Activated CD4-positive, alpha-beta T cell treated with anti-CD3 and anti-CD28 coated beads, Interleukin-2, amount 50 U/mL, for 4 hours (primary cell): Measurements from ENCODE around the gene MLH3.

Experiments
- DNase-seq, 2 experiments: peaks; one replicate each; pipeline ENCODE4 v3.0.0-alpha.2; 2020

MLH3 gene

GRCh38 chr14:74981462-74981782 is 69.8 kb downstream of the MLH3 start:
- no peak for DNase-seq

- DNase-seq, result no peak
Measured at GRCh38 chr14:74980731-74981461, 70.4 kb downstream of the MLH3 start.

DNA sequence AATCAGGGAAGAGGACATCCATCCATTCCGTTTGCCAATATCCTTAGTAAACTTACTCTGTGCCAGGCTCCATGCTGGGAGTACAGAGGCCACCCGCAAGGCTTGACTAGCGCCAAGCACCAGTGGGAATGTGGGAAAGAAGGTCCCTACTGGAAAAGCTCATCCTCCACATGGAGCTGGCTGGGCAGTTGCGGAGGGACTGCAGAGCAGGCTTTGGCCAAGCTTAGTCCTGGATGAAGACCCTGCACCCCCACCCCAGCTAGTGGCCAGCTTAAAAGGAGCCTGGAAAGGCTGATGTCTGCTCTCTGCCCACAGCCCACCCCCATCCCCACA is 70.9 kb downstream of the MLH3 start:
- no peak for DNase-seq

- DNase-seq, result no peak
Measured at GRCh38 chr14:74979442-74980397, 71.5 kb downstream of the MLH3 start.

GRCh38 chr14:74979029-74979428 is 72.2 kb downstream of the MLH3 start:
- DNase-seq, result no peak

DNA sequence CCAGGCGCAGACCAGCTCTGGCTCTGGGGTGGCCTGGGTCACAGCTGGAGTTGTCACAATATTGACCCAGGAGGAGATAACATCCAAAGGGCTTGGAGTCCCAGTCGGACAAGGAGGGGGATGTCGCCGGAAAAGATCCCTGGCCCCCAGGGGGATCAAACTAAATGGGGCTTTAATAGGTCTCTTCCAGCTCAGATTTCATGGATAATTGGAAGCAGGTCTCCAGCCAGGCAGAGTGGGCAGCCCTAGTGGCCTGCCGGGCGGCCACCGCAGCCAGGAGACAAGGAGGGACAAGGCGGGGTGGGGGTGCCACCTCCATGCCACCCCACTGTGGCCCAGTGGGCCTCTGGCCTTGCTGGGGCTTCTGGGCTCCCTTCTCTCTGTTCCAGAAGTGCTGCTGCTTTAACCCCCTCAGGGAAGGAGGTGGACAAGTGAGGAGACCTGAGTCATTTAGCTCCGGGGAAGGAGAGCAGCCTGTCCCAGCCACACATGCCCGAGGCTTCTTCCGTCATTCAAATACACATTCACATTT is 72.8 kb downstream of the MLH3 start:
- DNase-seq, result no peak

GRCh38 chr14:74977901-74978385 is 73.3 kb downstream of the MLH3 start:
- DNase-seq, result no peak

GRCh38 chr14:74977164-74977900 is 73.9 kb downstream of the MLH3 start:
- no peak for DNase-seq

GRCh38 chr14:74976264-74977113 is 74.8 kb downstream of the MLH3 start:
- no peak for DNase-seq

DNA sequence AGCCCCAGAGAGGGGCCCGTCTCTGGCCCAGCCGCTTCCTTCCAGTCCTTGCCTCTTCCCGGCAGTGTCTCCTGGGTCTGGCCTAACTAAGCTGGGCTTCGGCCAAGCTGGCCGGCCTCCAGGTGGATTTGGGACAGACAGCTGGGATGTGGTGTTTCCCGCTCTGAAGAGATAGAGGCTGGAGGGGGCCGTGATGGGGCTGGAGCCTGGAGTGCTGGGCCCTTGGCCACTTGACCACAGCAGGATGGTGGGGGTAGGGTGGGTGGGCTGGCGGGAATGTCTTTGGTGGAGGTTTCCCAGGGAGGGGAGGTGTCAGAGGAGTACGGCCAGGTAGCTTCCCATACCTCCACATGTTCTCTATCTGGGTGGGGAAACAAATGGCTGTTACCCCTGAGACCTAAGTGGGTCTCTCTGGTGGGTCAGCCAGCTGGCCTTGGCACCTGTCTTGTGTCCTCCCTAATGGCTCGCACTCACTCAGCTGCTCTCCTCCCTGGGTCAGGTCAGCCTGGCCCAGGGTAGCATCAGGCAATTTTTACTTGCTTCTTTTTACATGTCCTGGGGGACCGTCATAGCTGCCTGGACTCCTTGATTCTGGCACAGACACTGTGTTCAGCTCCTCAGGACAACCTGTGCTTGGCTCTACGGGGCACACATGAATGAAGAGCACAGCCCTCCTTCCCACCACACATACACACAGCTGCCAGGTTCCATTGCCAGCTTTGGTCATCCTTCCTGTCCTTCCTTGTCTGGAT is 76.0 kb downstream of the MLH3 start:
- no peak for DNase-seq

- no peak for DNase-seq
Measured at GRCh38 chr14:74974364-74975058, 76.8 kb downstream of the MLH3 start.

DNA sequence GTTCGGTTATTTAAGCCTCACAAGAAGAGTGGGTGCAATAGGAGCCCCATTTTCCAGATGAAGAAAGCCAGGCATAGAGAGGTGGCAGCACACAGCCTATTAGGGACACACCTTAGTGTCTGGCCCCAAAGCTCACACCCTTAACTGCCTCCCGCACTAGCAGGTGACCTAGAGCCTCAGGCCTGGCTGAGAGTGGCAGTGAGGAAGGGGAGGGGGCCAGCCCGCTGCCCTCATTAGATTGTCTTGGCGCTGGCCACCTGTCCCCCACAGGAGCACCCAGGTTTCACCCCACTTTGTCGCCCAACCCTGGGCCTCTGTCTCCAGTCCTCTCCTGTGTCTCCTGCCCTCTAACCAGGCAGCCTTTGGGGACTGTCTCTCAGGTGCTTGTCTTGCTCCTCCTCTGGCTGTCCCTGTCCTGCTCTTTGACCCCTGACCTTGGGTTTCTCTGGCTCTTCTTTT is 77.3 kb downstream of the MLH3 start:
- no peak for DNase-seq

DNA sequence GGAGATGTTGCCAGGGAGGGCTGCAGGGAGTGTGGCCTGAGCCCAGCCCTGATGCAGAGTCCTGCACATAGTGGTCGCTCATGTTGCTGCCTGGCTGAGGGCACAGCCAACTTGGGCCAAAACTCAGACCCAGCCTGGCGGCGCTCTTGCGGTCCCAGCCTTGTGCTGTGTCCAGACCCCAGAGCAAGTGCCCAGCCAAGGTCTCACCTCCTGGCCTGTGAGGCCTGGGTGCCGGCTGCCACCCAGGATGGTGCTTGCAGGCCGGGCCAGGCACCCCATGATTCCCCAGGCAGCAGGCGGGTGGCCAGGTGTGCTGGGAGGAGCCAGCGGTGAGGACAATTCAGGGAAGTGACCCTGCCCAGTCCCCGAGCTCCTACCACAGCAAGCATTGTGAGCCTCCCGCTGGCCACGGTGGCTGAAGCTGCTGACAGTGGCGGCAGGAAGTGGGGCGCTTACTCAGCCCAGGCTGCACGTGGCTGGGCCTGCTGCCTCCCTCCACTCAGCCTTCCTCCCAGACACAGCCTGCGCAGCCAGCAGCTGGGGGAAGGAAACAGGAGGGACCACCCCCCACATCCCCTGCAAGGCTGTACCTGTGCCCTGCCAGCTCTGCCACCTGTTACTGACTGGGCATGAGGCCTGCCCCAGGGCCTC is 78.1 kb downstream of the MLH3 start:
- no peak for DNase-seq

DNA sequence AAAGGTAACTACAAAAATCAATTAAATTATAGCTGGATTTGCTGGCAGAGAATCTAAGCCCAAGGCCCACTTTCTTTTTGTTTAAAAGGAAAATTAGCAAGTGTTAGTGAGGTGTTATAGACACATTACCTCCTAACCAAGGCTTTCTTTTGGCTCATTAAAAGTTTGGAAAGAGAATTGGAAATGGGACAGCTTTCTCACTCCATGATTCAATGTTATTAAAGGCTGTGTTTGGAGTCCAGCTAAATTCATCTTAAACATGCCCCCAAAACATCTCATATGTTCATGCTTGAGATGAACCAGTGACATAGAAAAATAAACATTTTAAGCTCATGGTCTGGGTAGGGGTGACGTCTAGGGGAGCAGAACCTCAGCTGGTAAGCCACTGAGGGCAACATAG is 82.5 kb downstream of the MLH3 start:
- DNase-seq, result no peak

- DNase-seq, result no peak
Measured at GRCh38 chr14:74965486-74966153, 85.6 kb downstream of the MLH3 start.

- no peak for DNase-seq
Measured at GRCh38 chr14:74964787-74965485, 86.3 kb downstream of the MLH3 start.
